SU-DHL-6 (cell line): ENCODE data around the gene BCL10.

ENCODE experiments used
- CTCF ChIP-seq: fragments of 200-600 bp; sonication (generic); IDR thresholded peaks from one replicate; pipeline ENCODE4 v1.5.1; 2017; ENCODE audit warnings: antibody characterized with exemption, mild to moderate bottlenecking, low read length, moderate library complexity; ENCODE audit not compliant: insufficient read depth, poor library complexity, severe bottlenecking
- EZH2phosphoT487 ChIP-seq: fragments of 200-600 bp; sonication (generic), shearing (Covaris generic); conservative IDR thresholded peaks from 2 replicates; pipeline ENCODE4 v1.6.1; 2018; ENCODE audit warnings: mild to moderate bottlenecking, antibody characterized with exemption, low read length, moderate library complexity, mixed read lengths

GRCh38 chr1:85259912-85260274 lies 16.5 kb downstream of the BCL10 start:
- TF ChIP-seq CTCF, result no peak
- no peak for TF ChIP-seq EZH2phosphoT487
